IMR-90 (cell line): Measurements from ENCODE around the gene GPR84. TPM values are rescaled to one million over a fixed set of nuclear protein-coding genes. Genes with fewer than 3 reads are reported as not detected.
A peak's percentile ranks its signal among the peaks of the same experiment; 100 is the strongest.

Source experiments
- ATAC-seq: fragments of 200-7000 bp; cut with Tn5 transposase; 2 replicates; pipeline ENCODE4 v1.9.1; 2020; ENCODE audit warnings: low read depth, mild to moderate bottlenecking, moderate library complexity
- BruUV-seq: library from RNA; stranded (reverse); fragments of 400-500 nt; replicated peaks from 2 replicates; lab custom pipeline; 2021; lab: Mats Ljungman, UMichigan
- CTCF ChIA-PET: fragments of 300-600 bp; formaldehyde crosslinking; extraction: SDS; loops from one replicate; lab custom pipeline; 2021; ENCODE audit warnings: antibody characterized with exemption; lab: Yijun Ruan, JAX
- POLR2A ChIA-PET: fragments of 300-600 bp; sonication (Branson Sonifier 250); formaldehyde crosslinking; loops from one replicate; lab custom pipeline; 2022; ENCODE audit warnings: antibody characterized with exemption; ENCODE audit not compliant: unreplicated experiment; lab: Charles Lee
- DNase-seq: peaks from one replicate; pipeline ENCODE4 v3.0.0; 2013
- H2AFZ ChIP-seq: replicated peaks from 2 replicates; pipeline ENCODE3; 2013; ENCODE audit warnings: low read length, mild to moderate bottlenecking; ENCODE audit not compliant: poor library complexity
- H2AK5ac ChIP-seq: 2 replicates; pipeline ENCODE4 v1.6.1; 2013; ENCODE audit warnings: low read depth, low read length, inconsistent platforms
- H2AK9ac ChIP-seq: replicated peaks from 2 replicates; pipeline ENCODE3; 2013; ENCODE audit warnings: mild to moderate bottlenecking, low read depth, low read length, moderate library complexity; ENCODE audit not compliant: poor library complexity
- H2BK120ac ChIP-seq: 2 replicates; pipeline ENCODE4 v1.6.1; 2013; ENCODE audit warnings: low read depth, low read length, inconsistent platforms
- H2BK15ac ChIP-seq: 3 replicates; pipeline ENCODE4 v1.6.1; 2013; ENCODE audit warnings: low read depth, low read length, inconsistent platforms
- H2BK20ac ChIP-seq: 2 replicates; pipeline ENCODE4 v1.6.1; 2013; ENCODE audit warnings: low read depth, mild to moderate bottlenecking, inconsistent platforms, low read length, moderate library complexity
- H2BK5ac ChIP-seq: 2 replicates; pipeline ENCODE4 v1.6.1; 2013; ENCODE audit warnings: mild to moderate bottlenecking, low read depth, low read length, inconsistent platforms; ENCODE audit not compliant: poor library complexity, severe bottlenecking
- H3K14ac ChIP-seq: replicated peaks from 2 replicates; pipeline ENCODE4 v1.6.1; 2013; ENCODE audit warnings: low read depth, low read length, inconsistent platforms
- H3K18ac ChIP-seq: 2 replicates; pipeline ENCODE4 v1.6.1; 2013; ENCODE audit warnings: low read depth, low read length, control low read depth
- H3K23ac ChIP-seq: 2 replicates; pipeline ENCODE4 v1.6.1; 2013; ENCODE audit warnings: low read depth, low read length, inconsistent platforms
- H3K27ac ChIP-seq: 2 replicates; pipeline ENCODE4 v1.5.1; 2013; ENCODE audit warnings: mild to moderate bottlenecking, control low read depth, low read length; ENCODE audit not compliant: insufficient read depth
- H3K27me3 ChIP-seq: 2 replicates; pipeline ENCODE4 v1.6.1; 2013; ENCODE audit warnings: low read length; ENCODE audit not compliant: control insufficient read depth, insufficient read depth
- H3K36me3 ChIP-seq: 2 replicates; pipeline ENCODE4 v1.6.1; 2013; ENCODE audit warnings: low read length, mixed read lengths; ENCODE audit not compliant: control insufficient read depth, insufficient read depth
- H3K4ac ChIP-seq: 2 replicates; pipeline ENCODE4 v1.6.1; 2013; ENCODE audit warnings: low read depth, low read length, inconsistent platforms
- H3K4me1 ChIP-seq: 2 replicates; pipeline ENCODE4 v1.6.1; 2013; ENCODE audit warnings: low read length, mixed read lengths; ENCODE audit not compliant: control insufficient read depth, insufficient read depth
- H3K4me2 ChIP-seq: 2 replicates; pipeline ENCODE4 v1.6.1; 2013; ENCODE audit warnings: low read depth, mild to moderate bottlenecking, control low read depth, low read length, moderate library complexity
- H3K4me3 ChIP-seq: 2 replicates; pipeline ENCODE4 v1.5.1; 2013; ENCODE audit warnings: low read depth, mild to moderate bottlenecking, control low read depth, low read length, moderate library complexity; ENCODE audit not compliant: insufficient read depth
- H3K56ac ChIP-seq: 2 replicates; pipeline ENCODE4 v1.6.1; 2013; ENCODE audit warnings: low read length, inconsistent platforms; ENCODE audit not compliant: insufficient read depth; ENCODE audit errors: extremely low read depth
- H3K79me1 ChIP-seq, 2 experiments: 2 replicates each; pipeline ENCODE4 v1.6.1; 2013; ENCODE audit warnings: low read length in 2 of 2, inconsistent platforms in 1 of 2, low read depth in 1 of 2
- H3K9ac ChIP-seq: 2 replicates; pipeline ENCODE4 v1.6.1; 2013; ENCODE audit warnings: low read depth, low read length, control low read depth
- H3K9me1 ChIP-seq: 2 replicates; pipeline ENCODE4 v1.6.1; 2013; ENCODE audit warnings: low read length, inconsistent platforms; ENCODE audit not compliant: insufficient read depth
- H3K9me3 ChIP-seq: 2 replicates; pipeline ENCODE4 v1.6.1; 2013; ENCODE audit warnings: low read length; ENCODE audit not compliant: control insufficient read depth, insufficient read depth
- H4K20me1 ChIP-seq: 2 replicates; pipeline ENCODE4 v1.6.1; 2013; ENCODE audit warnings: low read length, inconsistent platforms; ENCODE audit not compliant: insufficient read depth
- H4K5ac ChIP-seq: 2 replicates; pipeline ENCODE4 v1.6.1; 2013; ENCODE audit warnings: mild to moderate bottlenecking, low read depth, low read length, control low read depth
- H4K8ac ChIP-seq, 2 experiments: 2 replicates each; pipeline ENCODE4 v1.6.1; 2013; ENCODE audit warnings: low read depth in 2 of 2, low read length in 2 of 2, control low read depth in 1 of 2, inconsistent platforms in 1 of 2
- H4K91ac ChIP-seq: 2 replicates; pipeline ENCODE4 v1.6.1; 2013; ENCODE audit warnings: low read depth, low read length, inconsistent platforms; ENCODE audit not compliant: insufficient read depth
- MAFK ChIP-seq: IDR thresholded peaks from 2 replicates; pipeline ENCODE4 v1.6.1; 2012; ENCODE audit warnings: low read depth, low read length, improper control_type of control experiment
- NFE2L2 ChIP-seq: fragments of 150-350 bp; IDR thresholded peaks from 2 replicates; pipeline ENCODE4 v1.6.1; 2016; ENCODE audit warnings: low read depth, mild to moderate bottlenecking, low read length
- RAD21 ChIP-seq: IDR thresholded peaks from 2 replicates; pipeline ENCODE4 v1.6.1; 2012; ENCODE audit warnings: low read length, improper control_type of control experiment
- SMC3 ChIP-seq: fragments of 150-350 bp; IDR thresholded peaks from 2 replicates; pipeline ENCODE4 v1.6.1; 2016; ENCODE audit warnings: low read depth, mild to moderate bottlenecking, antibody characterized with exemption, low read length, moderate library complexity
- WGBS, 2 experiments: methylation state at CpG; one replicate each; pipeline versions ENCODE4 v1.1.5 to v1.1.7; 2013; ENCODE audit warnings: missing lambda C conversion rate in 2 of 2; ENCODE audit not compliant: insufficient read length in 1 of 2; ENCODE audit errors: extremely low coverage in 2 of 2; 5-methylcytosine and 5-hydroxymethylcytosine counted together
- dilution Hi-C: fragments of 300-500 bp; cut with HindIII; formaldehyde crosslinking; loops from one replicate; pipeline ENCODE4 v1.14.3; 2018; ENCODE audit warnings: low sequenced_read_pairs; ENCODE audit not compliant: unreplicated experiment
- in situ Hi-C: fragments of 300-500 bp; cut with MboI; formaldehyde crosslinking; loops from 3 replicates; pipeline ENCODE4 v1.14.3; 2019; ENCODE audit warnings: low sequenced_read_pairs, inconsistent platforms, mixed read lengths
- intact Hi-C: fragments of 100-400 bp; cut with micrococcal nuclease; formaldehyde crosslinking; loops from 2 replicates; pipeline ENCODE4 v1.10.0; 2022
- polyA plus RNA-seq, 3 experiments: library from polyadenylated mRNA; depleted of rRNA; stranded (reverse); fragments of >200 nt; gene quantifications; 2 replicates each; pipeline ENCODE4 v1.2.3, GENCODE V29; 2012; ENCODE audit warnings: low replicate concordance in 1 of 3
- total RNA-seq: library from RNA; depleted of rRNA; stranded (reverse); fragments of >200 nt; gene quantifications from 2 replicates; pipeline ENCODE4 v1.2.3, GENCODE V29; 2012
- TF ChIP-seq, protein P1 (sequence below): conservative IDR thresholded peaks from 2 replicates; pipeline ENCODE4 v1.5.1; 2012; ENCODE audit warnings: mild to moderate bottlenecking, low read depth, low read length, improper control_type of control experiment

GPR84 gene
- total and polyA plus RNA-seq, 2 of the 4 experiments (the other 2 are of a cell fraction) = not detected

DNA sequence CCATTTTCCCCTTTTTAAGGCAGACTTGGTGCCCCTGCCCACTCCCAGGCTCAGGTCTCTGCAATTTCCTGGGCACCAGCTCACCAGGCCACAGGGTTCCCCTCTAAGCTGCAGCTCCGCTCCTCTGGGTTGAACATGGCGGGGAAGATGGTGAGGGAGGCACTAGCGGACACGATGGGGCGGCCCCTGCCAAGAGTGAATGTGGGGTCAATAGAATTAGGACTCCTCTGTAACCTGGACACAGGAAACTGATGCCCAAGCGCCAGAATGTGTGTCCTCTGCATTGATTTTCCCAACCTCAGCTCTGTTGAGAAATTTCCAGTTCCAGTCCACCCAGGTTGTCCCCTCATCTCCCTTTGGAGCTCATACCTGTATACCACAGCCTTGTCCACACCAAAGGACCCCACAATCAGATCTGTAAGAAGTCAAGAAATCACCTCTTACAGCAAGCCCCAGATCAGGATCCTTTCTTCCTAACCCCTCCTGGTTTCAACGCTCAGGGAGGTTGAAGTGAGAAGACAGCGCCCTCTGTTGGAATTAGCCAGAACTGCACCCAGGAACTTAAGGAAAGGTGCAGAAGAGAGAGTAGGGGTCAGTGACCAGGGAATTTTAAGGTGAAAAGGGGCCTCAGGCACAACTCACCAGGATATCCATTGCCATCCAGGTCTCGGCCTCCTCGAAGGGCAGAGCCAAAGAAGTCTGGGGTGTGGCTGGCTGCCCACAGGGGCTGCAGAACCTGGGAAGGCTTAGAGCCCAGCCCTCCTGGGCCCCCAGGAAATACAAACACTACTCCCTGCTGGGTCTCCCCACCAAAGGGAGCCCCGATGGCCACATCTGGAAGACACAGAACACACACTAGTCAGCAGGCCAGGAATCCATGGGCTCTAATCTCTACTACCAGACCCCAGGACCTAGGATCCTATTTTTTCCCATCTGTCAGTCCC lies 40.0 kb upstream of the GPR84 start:
- Histone ChIP-seq H4K8ac (peak overlapping the region in 1 of 2 experiments; percentile 34; a peak in 1 of 4 replicates), H3K79me1 (peaks cover 47 to 72% of the 10 kb centered on the region in 2 experiments), H3K9ac (no peak overlapping the region), H2AK5ac (no peak overlapping the region), H2BK15ac (no peak overlapping the region), H3K36me3 (peaks cover 87% of the 10 kb centered on the region), H3K4ac (no peak overlapping the region), H3K4me3 (no peak overlapping the region), H3K14ac (no peak overlapping the region), H2BK20ac (no peak overlapping the region), H2AK9ac (peak overlapping the region; percentile 43), H2BK120ac (no peak overlapping the region), H3K27me3 (no peaks in the 10 kb centered on the region), H2BK5ac (no peak overlapping the region), H3K9me3 (no peaks in the 10 kb centered on the region), H3K4me1 (no peaks in the 10 kb centered on the region), H2AFZ (no peak overlapping the region), H3K18ac (no peak overlapping the region), H3K4me2 (no peak overlapping the region), H3K9me1 (no peaks in the 10 kb centered on the region), H4K91ac (no peak overlapping the region; the same call in 1 of the 2 replicates), H3K23ac (no peak overlapping the region), H3K56ac (no peak overlapping the region), H3K27ac (no peak overlapping the region), H4K5ac (no peak overlapping the region), H4K20me1 (peaks cover 48% of the 10 kb centered on the region)
- peak; percentile 56 for DNase-seq
- intact Hi-C loops (no loop called here), in situ Hi-C loops (no loop called here), dilution Hi-C loops (no loop called here)
- ChIA-PET CTCF (interaction anchor here (0.7 to 0.8 kb wide), 2 partner anchors 20 to 22 kb away, joined by 3 to 6 read pairs; no protein-coding TSS in a partner anchor), POLR2A (no interaction called here)
- TF ChIP-seq, protein P1, sequence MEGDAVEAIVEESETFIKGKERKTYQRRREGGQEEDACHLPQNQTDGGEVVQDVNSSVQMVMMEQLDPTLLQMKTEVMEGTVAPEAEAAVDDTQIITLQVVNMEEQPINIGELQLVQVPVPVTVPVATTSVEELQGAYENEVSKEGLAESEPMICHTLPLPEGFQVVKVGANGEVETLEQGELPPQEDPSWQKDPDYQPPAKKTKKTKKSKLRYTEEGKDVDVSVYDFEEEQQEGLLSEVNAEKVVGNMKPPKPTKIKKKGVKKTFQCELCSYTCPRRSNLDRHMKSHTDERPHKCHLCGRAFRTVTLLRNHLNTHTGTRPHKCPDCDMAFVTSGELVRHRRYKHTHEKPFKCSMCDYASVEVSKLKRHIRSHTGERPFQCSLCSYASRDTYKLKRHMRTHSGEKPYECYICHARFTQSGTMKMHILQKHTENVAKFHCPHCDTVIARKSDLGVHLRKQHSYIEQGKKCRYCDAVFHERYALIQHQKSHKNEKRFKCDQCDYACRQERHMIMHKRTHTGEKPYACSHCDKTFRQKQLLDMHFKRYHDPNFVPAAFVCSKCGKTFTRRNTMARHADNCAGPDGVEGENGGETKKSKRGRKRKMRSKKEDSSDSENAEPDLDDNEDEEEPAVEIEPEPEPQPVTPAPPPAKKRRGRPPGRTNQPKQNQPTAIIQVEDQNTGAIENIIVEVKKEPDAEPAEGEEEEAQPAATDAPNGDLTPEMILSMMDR = peak; percentile 71
- TF ChIP-seq SMC3 (peak; percentile 56), MAFK (no peak), RAD21 (peak; percentile 46), NFE2L2 (no peak)
- BruUV-seq = no TSS peak
- ATAC-seq = peak; percentile 49
- WGBS, 2 experiments = 100% methylated on average over 3 of the region's 11 CpGs; no CpG with 5 or more reads in 1 of the 2 experiments
